HL-60 (cell line): ENCODE measurements around the gene RGN.

ENCODE experiments used
- DNase-seq, 2 experiments: peaks; one replicate each; pipeline ENCODE4 v3.0.0-alpha.2; 2010 to 2020; ENCODE audit warnings: low read depth in 1 of 2, low spot score in 1 of 2
- H3K27ac ChIP-seq: fragments of 250-450 bp; sonication (Bioruptor Pico); replicated peaks from 2 replicates; pipeline ENCODE4 v1.5.1; 2020; ENCODE audit warnings: mild to moderate bottlenecking, moderate library complexity
- H3K27me3 ChIP-seq: fragments of 250-450 bp; sonication (Bioruptor Pico); 2 replicates; pipeline ENCODE4 v1.5.1; 2021; ENCODE audit warnings: mild to moderate bottlenecking, moderate library complexity; ENCODE audit not compliant: insufficient read depth, poor library complexity, severe bottlenecking
- H3K4me3 ChIP-seq: replicated peaks from 2 replicates; pipeline ENCODE4 v1.5.1; 2011; ENCODE audit warnings: mild to moderate bottlenecking, control low read depth, low read length; ENCODE audit not compliant: insufficient read depth
- CTCF ChIP-seq: IDR thresholded peaks from one replicate; pipeline ENCODE4 v1.5.1; 2011; ENCODE audit warnings: low read length, control low read depth, inconsistent platforms; ENCODE audit not compliant: insufficient read depth
- GABPA ChIP-seq: IDR thresholded peaks from 2 replicates; pipeline ENCODE4 v1.6.1; 2012; ENCODE audit warnings: low read depth
- POLR2AphosphoS5 ChIP-seq: IDR thresholded peaks from 2 replicates; pipeline ENCODE4 v1.6.1; 2012; ENCODE audit warnings: low read depth
- SPI1 ChIP-seq: IDR thresholded peaks from 2 replicates; pipeline ENCODE4 v1.6.1; 2012; ENCODE audit warnings: low read depth, mild to moderate bottlenecking, borderline replicate concordance
- TF ChIP-seq, protein P1 (sequence below): IDR thresholded peaks from 2 replicates; pipeline ENCODE4 v1.6.1; 2012; ENCODE audit warnings: low read depth; ENCODE audit not compliant: insufficient replicate concordance

RGN gene

DNA sequence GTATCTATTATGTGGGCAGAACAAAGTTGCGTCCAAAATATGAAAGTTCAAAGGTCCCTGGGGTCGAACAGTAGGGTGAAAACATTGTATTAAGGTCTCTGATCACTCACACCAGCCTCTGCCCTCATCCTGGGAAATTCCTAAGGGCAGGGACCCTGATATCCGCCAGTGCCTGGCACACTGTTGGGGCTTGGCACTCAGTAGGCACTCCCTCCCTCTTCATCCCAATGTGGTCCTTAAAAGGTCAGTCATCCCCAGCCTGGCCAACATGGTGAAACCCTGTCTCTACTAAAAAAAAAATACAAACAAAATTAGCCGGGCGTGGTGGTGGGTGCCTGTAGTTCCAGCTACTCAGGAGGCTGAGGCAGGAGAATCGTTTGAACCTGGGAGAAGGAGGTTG lies 59.9 kb downstream of the RGN start:
- no peak for TF ChIP-seq CTCF
- TF ChIP-seq POLR2AphosphoS5 = no peak
- TF ChIP-seq, protein P1, sequence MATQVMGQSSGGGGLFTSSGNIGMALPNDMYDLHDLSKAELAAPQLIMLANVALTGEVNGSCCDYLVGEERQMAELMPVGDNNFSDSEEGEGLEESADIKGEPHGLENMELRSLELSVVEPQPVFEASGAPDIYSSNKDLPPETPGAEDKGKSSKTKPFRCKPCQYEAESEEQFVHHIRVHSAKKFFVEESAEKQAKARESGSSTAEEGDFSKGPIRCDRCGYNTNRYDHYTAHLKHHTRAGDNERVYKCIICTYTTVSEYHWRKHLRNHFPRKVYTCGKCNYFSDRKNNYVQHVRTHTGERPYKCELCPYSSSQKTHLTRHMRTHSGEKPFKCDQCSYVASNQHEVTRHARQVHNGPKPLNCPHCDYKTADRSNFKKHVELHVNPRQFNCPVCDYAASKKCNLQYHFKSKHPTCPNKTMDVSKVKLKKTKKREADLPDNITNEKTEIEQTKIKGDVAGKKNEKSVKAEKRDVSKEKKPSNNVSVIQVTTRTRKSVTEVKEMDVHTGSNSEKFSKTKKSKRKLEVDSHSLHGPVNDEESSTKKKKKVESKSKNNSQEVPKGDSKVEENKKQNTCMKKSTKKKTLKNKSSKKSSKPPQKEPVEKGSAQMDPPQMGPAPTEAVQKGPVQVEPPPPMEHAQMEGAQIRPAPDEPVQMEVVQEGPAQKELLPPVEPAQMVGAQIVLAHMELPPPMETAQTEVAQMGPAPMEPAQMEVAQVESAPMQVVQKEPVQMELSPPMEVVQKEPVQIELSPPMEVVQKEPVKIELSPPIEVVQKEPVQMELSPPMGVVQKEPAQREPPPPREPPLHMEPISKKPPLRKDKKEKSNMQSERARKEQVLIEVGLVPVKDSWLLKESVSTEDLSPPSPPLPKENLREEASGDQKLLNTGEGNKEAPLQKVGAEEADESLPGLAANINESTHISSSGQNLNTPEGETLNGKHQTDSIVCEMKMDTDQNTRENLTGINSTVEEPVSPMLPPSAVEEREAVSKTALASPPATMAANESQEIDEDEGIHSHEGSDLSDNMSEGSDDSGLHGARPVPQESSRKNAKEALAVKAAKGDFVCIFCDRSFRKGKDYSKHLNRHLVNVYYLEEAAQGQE = no peak
- TF ChIP-seq SPI1 = no peak
- TF ChIP-seq GABPA = no peak
- H3K4me3 ChIP-seq = no peak overlapping the region
- H3K27ac ChIP-seq = no peak overlapping the region
- no peaks in the 10 kb centered on the region for H3K27me3 ChIP-seq
- DNase-seq = no peak
